H9 (cell line): ENCODE measurements around the gene MAP3K12. TPM values are rescaled to one million over a fixed set of nuclear protein-coding genes. Genes with fewer than 3 reads are reported as not detected.

ENCODE experiments used
- DNase-seq: peaks from one replicate; pipeline ENCODE4 v3.0.0-alpha.2; 2017
- H2AFZ ChIP-seq: one replicate; pipeline ENCODE4 v1.6.1; 2013; ENCODE audit warnings: mild to moderate bottlenecking, low read length, control low read depth, moderate library complexity
- H2AK5ac ChIP-seq: 2 replicates; pipeline ENCODE4 v1.6.1; 2013; ENCODE audit warnings: low read length, control low read depth, mixed read lengths; ENCODE audit not compliant: insufficient read length
- H2BK120ac ChIP-seq: one replicate; pipeline ENCODE4 v1.6.1; 2013; ENCODE audit warnings: low read depth, mild to moderate bottlenecking, low read length, control low read depth, inconsistent platforms; ENCODE audit not compliant: poor library complexity, severe bottlenecking
- H2BK12ac ChIP-seq: 2 replicates; pipeline ENCODE4 v1.6.1; 2013; ENCODE audit warnings: low read length, control low read depth, mixed read lengths, low read depth; ENCODE audit not compliant: insufficient read length
- H2BK15ac ChIP-seq: 2 replicates; pipeline ENCODE4 v1.6.1; 2013; ENCODE audit warnings: low read depth, low read length, control low read depth
- H2BK20ac ChIP-seq: one replicate; pipeline ENCODE4 v1.6.1; 2013; ENCODE audit warnings: low read depth, mild to moderate bottlenecking, low read length, control low read depth, inconsistent platforms; ENCODE audit not compliant: poor library complexity, severe bottlenecking
- H2BK5ac ChIP-seq: 2 replicates; pipeline ENCODE4 v1.6.1; 2013; ENCODE audit warnings: low read length, control low read depth, mixed read lengths; ENCODE audit not compliant: insufficient read length
- H3K14ac ChIP-seq: 2 replicates; pipeline ENCODE4 v1.6.1; 2013; ENCODE audit warnings: low read length, control low read depth; ENCODE audit not compliant: insufficient read depth
- H3K18ac ChIP-seq: 2 replicates; pipeline ENCODE4 v1.6.1; 2013; ENCODE audit warnings: low read depth, mild to moderate bottlenecking, mixed read lengths, low read length, control low read depth; ENCODE audit not compliant: insufficient read length
- H3K23ac ChIP-seq: 2 replicates; pipeline ENCODE4 v1.6.1; 2013; ENCODE audit warnings: low read length, control low read depth, mixed read lengths, low read depth; ENCODE audit not compliant: insufficient read length
- H3K23me2 ChIP-seq: 2 replicates; pipeline ENCODE4 v1.6.1; 2013; ENCODE audit warnings: low read depth, mild to moderate bottlenecking, mixed read lengths, low read length, control low read depth; ENCODE audit not compliant: insufficient read length, poor library complexity, severe bottlenecking
- H3K27ac ChIP-seq: 2 replicates; pipeline ENCODE4 v1.5.1; 2013; ENCODE audit warnings: low read length, control low read depth, mixed read lengths, low read depth; ENCODE audit not compliant: insufficient read length
- H3K27me3 ChIP-seq: 2 replicates; pipeline ENCODE4 v1.6.1; 2013; ENCODE audit warnings: low read length, control low read depth, inconsistent platforms; ENCODE audit not compliant: insufficient read depth
- H3K4ac ChIP-seq: 2 replicates; pipeline ENCODE4 v1.6.1; 2013; ENCODE audit warnings: low read depth, mild to moderate bottlenecking, control low read depth, inconsistent platforms, low read length, moderate library complexity
- H3K4me1 ChIP-seq: 2 replicates; pipeline ENCODE4 v1.6.1; 2013; ENCODE audit warnings: low read length, control low read depth, inconsistent platforms; ENCODE audit not compliant: insufficient read depth
- H3K4me2 ChIP-seq: 2 replicates; pipeline ENCODE4 v1.6.1; 2013; ENCODE audit warnings: low read length, control low read depth, mixed read lengths; ENCODE audit not compliant: insufficient read length, insufficient read depth
- H3K56ac ChIP-seq: 2 replicates; pipeline ENCODE4 v1.6.1; 2013; ENCODE audit warnings: low read depth, mild to moderate bottlenecking, mixed read lengths, low read length, control low read depth; ENCODE audit not compliant: insufficient read length
- H3K79me1 ChIP-seq: 2 replicates; pipeline ENCODE4 v1.6.1; 2013; ENCODE audit warnings: low read depth, mild to moderate bottlenecking, moderate library complexity, low read length, control low read depth, inconsistent platforms; ENCODE audit not compliant: insufficient read depth, poor library complexity, severe bottlenecking
- H3K79me2 ChIP-seq: 2 replicates; pipeline ENCODE4 v1.6.1; 2013; ENCODE audit warnings: low read length, control low read depth, inconsistent platforms; ENCODE audit not compliant: insufficient read depth
- H3K9ac ChIP-seq: 2 replicates; pipeline ENCODE4 v1.6.1; 2013; ENCODE audit warnings: low read length, control low read depth, mixed read lengths; ENCODE audit not compliant: insufficient read length; ENCODE audit errors: extremely low read depth
- H3K9me3 ChIP-seq: one replicate; pipeline ENCODE4 v1.6.1; 2013; ENCODE audit warnings: low read depth, low read length, inconsistent platforms; ENCODE audit not compliant: control insufficient read depth
- H3T11ph ChIP-seq: one replicate; pipeline ENCODE4 v1.6.1; 2013; ENCODE audit warnings: mild to moderate bottlenecking, low read length, control low read depth, inconsistent platforms
- H4K20me1 ChIP-seq: one replicate; pipeline ENCODE4 v1.6.1; 2013; ENCODE audit not compliant: control insufficient read depth, insufficient read length, insufficient read depth
- H4K5ac ChIP-seq: 2 replicates; pipeline ENCODE4 v1.6.1; 2013; ENCODE audit warnings: low read depth, mild to moderate bottlenecking, mixed read lengths, low read length, control low read depth; ENCODE audit not compliant: insufficient read length
- H4K8ac ChIP-seq: replicated peaks from 2 replicates; pipeline ENCODE4 v1.6.1; 2013; ENCODE audit warnings: low read length, control low read depth, mixed read lengths, low read depth; ENCODE audit not compliant: insufficient read length
- H4K91ac ChIP-seq: 2 replicates; pipeline ENCODE4 v1.6.1; 2013; ENCODE audit warnings: low read depth, mild to moderate bottlenecking, moderate library complexity, mixed read lengths, low read length, control low read depth; ENCODE audit not compliant: insufficient read length
- H3K27ac Mint-ChIP-seq, 3 experiments: 2 replicates in 2 of 3; 3 replicates in 1 of 3; pipeline ENCODE4 v1.8.0; 2020 to 2021; ENCODE audit warnings: mixed read lengths in 3 of 3, mild to moderate bottlenecking in 1 of 3, moderate library complexity in 1 of 3
- H3K27me3 Mint-ChIP-seq: 2 replicates; pipeline ENCODE4 v1.8.0; 2021; ENCODE audit warnings: low read depth, mild to moderate bottlenecking, moderate library complexity, mixed read lengths
- H3K36me3 Mint-ChIP-seq, 3 experiments: 2 replicates in 2 of 3; 3 replicates in 1 of 3; pipeline ENCODE4 v1.8.0; 2020 to 2021; ENCODE audit warnings: low read depth in 3 of 3, mixed read lengths in 3 of 3; ENCODE audit not compliant: insufficient read depth in 1 of 3
- H3K4me1 Mint-ChIP-seq, 2 experiments: 2 replicates each; pipeline ENCODE4 v1.8.0; 2020; ENCODE audit warnings: mixed read lengths in 2 of 2
- H3K4me3 Mint-ChIP-seq, 2 experiments: 2 replicates in 1 of 2; 3 replicates in 1 of 2; pipeline ENCODE4 v1.8.0; 2020 to 2021; ENCODE audit warnings: mild to moderate bottlenecking in 2 of 2, mixed read lengths in 2 of 2, moderate library complexity in 1 of 2
- H3K9me3 Mint-ChIP-seq, 2 experiments: 2 replicates in 1 of 2; 3 replicates in 1 of 2; pipeline ENCODE4 v1.8.0; 2020; ENCODE audit warnings: mild to moderate bottlenecking in 2 of 2, mixed read lengths in 2 of 2, moderate library complexity in 1 of 2
- WGBS: extraction: QIAGEN DNeasy Blood & Tissue Kit; methylation state at CpG from one replicate; pipeline ENCODE4 v1.1.7; 2013; ENCODE audit warnings: missing lambda C conversion rate, low lambda C conversion rate, mixed read lengths; ENCODE audit not compliant: insufficient read length; ENCODE audit errors: extremely low coverage; 5-methylcytosine and 5-hydroxymethylcytosine counted together
- total RNA-seq: library from RNA; stranded (reverse); gene quantifications from 2 replicates; pipeline ENCODE4 v1.2.1, GENCODE V29; 2021
- TF ChIP-seq, protein P1 (sequence below): fragments of 200-600 bp; sonication (generic); conservative IDR thresholded peaks from 3 replicates; pipeline ENCODE4 v1.8.0; 2021; ENCODE audit warnings: antibody characterized with exemption, mild to moderate bottlenecking

The MAP3K12 gene
- total RNA-seq, 1 experiment from 2014 or later: 22.3 TPM

DNA sequence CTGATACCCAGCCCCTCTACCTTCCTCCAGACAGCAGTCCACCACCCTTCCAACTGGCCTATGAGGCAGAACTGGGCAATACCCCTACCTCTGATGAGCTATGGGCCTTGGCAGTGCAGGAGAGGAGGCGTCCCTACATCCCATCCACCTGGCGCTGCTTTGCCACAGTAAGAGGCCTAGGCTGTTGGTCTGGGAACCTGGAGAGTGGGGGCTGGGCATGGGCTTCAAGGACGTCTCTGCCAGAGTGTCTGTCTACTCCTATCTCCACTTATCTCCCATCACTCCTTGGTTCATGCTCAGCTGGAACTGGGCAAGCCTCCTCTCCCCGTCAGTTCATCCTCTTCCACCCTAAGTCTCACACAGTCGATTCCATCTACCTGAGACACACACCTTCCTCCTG, 69.1 kb downstream of the MAP3K12 start:
- Histone ChIP-seq H2BK12ac (no peak overlapping the region), H3K4ac (no peak overlapping the region), H3K79me1 (no peaks in the 10 kb centered on the region), H3K4me1 (no peaks in the 10 kb centered on the region), H3K14ac (no peak overlapping the region), H4K20me1 (no peaks in the 10 kb centered on the region), H3K27me3 (no peaks in the 10 kb centered on the region), H4K91ac (no peak overlapping the region), H3K4me2 (no peak overlapping the region), H3K56ac (no peak overlapping the region), H3K18ac (no peak overlapping the region), H2BK5ac (no peak overlapping the region), H3K23ac (no peak overlapping the region), H2AK5ac (no peak overlapping the region), H3K23me2 (no peaks in the 10 kb centered on the region), H3K9ac (no peak overlapping the region), H3K9me3 (no peaks in the 10 kb centered on the region), H4K8ac (no peak overlapping the region), H2AFZ (no peak overlapping the region), H4K5ac (no peak overlapping the region), H2BK120ac (no peak overlapping the region), H3K27ac (no peak overlapping the region), H2BK20ac (no peak overlapping the region), H3K79me2 (no peaks in the 10 kb centered on the region), H3T11ph (no peak overlapping the region), H2BK15ac (no peak overlapping the region)
- no CpG with 5 or more reads among the region's 5 CpGs for WGBS
- Mint-ChIP-seq H3K9me3 (no peaks in the 10 kb centered on the region), H3K27me3 (peaks cover 3% of the 10 kb centered on the region), H3K36me3 (no peaks in the 10 kb centered on the region), H3K4me3 (no peak overlapping the region), H3K27ac (no peak overlapping the region), H3K4me1 (peaks cover 2% of the 10 kb centered on the region in 2 experiments; a peak in 1 of 4 replicates)
- no peak for DNase-seq
- TF ChIP-seq, protein P1, sequence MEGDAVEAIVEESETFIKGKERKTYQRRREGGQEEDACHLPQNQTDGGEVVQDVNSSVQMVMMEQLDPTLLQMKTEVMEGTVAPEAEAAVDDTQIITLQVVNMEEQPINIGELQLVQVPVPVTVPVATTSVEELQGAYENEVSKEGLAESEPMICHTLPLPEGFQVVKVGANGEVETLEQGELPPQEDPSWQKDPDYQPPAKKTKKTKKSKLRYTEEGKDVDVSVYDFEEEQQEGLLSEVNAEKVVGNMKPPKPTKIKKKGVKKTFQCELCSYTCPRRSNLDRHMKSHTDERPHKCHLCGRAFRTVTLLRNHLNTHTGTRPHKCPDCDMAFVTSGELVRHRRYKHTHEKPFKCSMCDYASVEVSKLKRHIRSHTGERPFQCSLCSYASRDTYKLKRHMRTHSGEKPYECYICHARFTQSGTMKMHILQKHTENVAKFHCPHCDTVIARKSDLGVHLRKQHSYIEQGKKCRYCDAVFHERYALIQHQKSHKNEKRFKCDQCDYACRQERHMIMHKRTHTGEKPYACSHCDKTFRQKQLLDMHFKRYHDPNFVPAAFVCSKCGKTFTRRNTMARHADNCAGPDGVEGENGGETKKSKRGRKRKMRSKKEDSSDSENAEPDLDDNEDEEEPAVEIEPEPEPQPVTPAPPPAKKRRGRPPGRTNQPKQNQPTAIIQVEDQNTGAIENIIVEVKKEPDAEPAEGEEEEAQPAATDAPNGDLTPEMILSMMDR: no peak

Other genes with a start within 250 kb of the MAP3K12 start
- 43.2 and 43.3 TPM in 2 replicates for gene ESPL1, start 231.2 kb downstream of the MAP3K12 start, total RNA-seq
- gene PFDN5, start 203.9 kb downstream of the MAP3K12 start, total RNA-seq: 285 and 292 TPM in 2 replicates
- 89.5 and 91.8 TPM in 2 replicates for gene MYG1, start 199.8 kb downstream of the MAP3K12 start, total RNA-seq
- gene AAAS, start 177.8 kb downstream of the MAP3K12 start, total RNA-seq: 83.9 and 85.8 TPM in 2 replicates
- gene SP7, start 163.1 kb downstream of the MAP3K12 start, total RNA-seq: not detected in 2 replicates
- gene SP1, start 119.3 kb downstream of the MAP3K12 start, total RNA-seq: 76.4 and 76.8 TPM in 2 replicates
- not detected in 2 replicates for gene AMHR2, start 75.6 kb downstream of the MAP3K12 start, total RNA-seq
- gene PRR13, start 57.7 kb downstream of the MAP3K12 start, total RNA-seq: 144 and 147 TPM in 2 replicates
- gene PCBP2, start 47.4 kb downstream of the MAP3K12 start, total RNA-seq: 1,184 and 1,207 TPM in 2 replicates
- 79.2 and 80.1 TPM in 2 replicates for gene TARBP2, start 1.8 kb upstream of the MAP3K12 start, total RNA-seq
- gene NPFF, start 8.0 kb upstream of the MAP3K12 start, total RNA-seq: not detected in 2 replicates
- gene ATF7, start 126.9 kb upstream of the MAP3K12 start, total RNA-seq: 17.7 and 18.4 TPM in 2 replicates
- gene ATP5MC2, start 176.6 kb upstream of the MAP3K12 start, total RNA-seq: 379 and 389 TPM in 2 replicates
- 21.5 and 22.3 TPM in 2 replicates for gene CALCOCO1, start 228.0 kb upstream of the MAP3K12 start, total RNA-seq